WTC11 (cell line): ENCODE measurements around the gene SEL1L3. TPM values are rescaled to one million over a fixed set of nuclear protein-coding genes. Genes with fewer than 3 reads are reported as not detected.

Experiments
- ATAC-seq: fragments of 200-7000 bp; cut with Tn5 transposase; 2 replicates; pipeline ENCODE4 v1.10.0; 2021; ENCODE audit warnings: mild to moderate bottlenecking, moderate library complexity
- CTCF ChIA-PET: fragments of 300-600 bp; sonication (Branson Sonifier 250); formaldehyde crosslinking; loops from one replicate; lab custom pipeline; 2021; ENCODE audit warnings: antibody characterized with exemption; lab: Charles Lee
- POLR2A ChIA-PET: fragments of 350-600 bp; sonication (Branson Sonifier 250); formaldehyde crosslinking; loops from one replicate; lab custom pipeline; 2021; ENCODE audit warnings: antibody characterized with exemption; lab: Charles Lee
- DNase-seq: peaks from one replicate; pipeline ENCODE4 v3.0.0; 2021; ENCODE audit warnings: low spot score
- H3K27ac Mint-ChIP-seq: 2 replicates; pipeline ENCODE4 v1.8.0; 2021; ENCODE audit warnings: mixed read lengths
- H3K27me3 Mint-ChIP-seq: 2 replicates; pipeline ENCODE4 v1.8.0; 2021; ENCODE audit warnings: low read depth, mild to moderate bottlenecking, moderate library complexity, mixed read lengths
- H3K36me3 Mint-ChIP-seq: 2 replicates; pipeline ENCODE4 v1.8.0; 2021; ENCODE audit warnings: mixed read lengths
- H3K4me1 Mint-ChIP-seq: 2 replicates; pipeline ENCODE4 v1.8.0; 2022; ENCODE audit warnings: mixed read lengths
- H3K4me3 Mint-ChIP-seq: 2 replicates; pipeline ENCODE4 v1.8.0; 2021; ENCODE audit warnings: mild to moderate bottlenecking, moderate library complexity, mixed read lengths
- H3K9me3 Mint-ChIP-seq: 2 replicates; pipeline ENCODE4 v1.8.0; 2021; ENCODE audit warnings: mixed read lengths
- ATF2 ChIP-seq: sonication (generic); formaldehyde crosslinking; IDR thresholded peaks from 2 replicates; pipeline ENCODE4 v1.8.1; 2022; ENCODE audit warnings: low read depth, missing genetic modification reagents, borderline replicate concordance
- ESRRA ChIP-seq: sonication (generic); formaldehyde crosslinking; IDR thresholded peaks from 2 replicates; pipeline ENCODE4 v1.8.1; 2022; ENCODE audit warnings: mild to moderate bottlenecking, missing genetic modification reagents, borderline replicate concordance
- FOXK1 ChIP-seq: sonication (generic); formaldehyde crosslinking; IDR thresholded peaks from 2 replicates; pipeline ENCODE4 v1.8.0; 2022; ENCODE audit warnings: mild to moderate bottlenecking, moderate library complexity, missing genetic modification reagents
- GTF2I ChIP-seq: fragments of 250-450 bp; sonication (Bioruptor Pico); conservative IDR thresholded peaks from 2 replicates; pipeline ENCODE4 v1.4.0; 2021; ENCODE audit warnings: mild to moderate bottlenecking
- JAZF1 ChIP-seq: fragments of 250-450 bp; sonication (Bioruptor Pico); IDR thresholded peaks from 2 replicates; pipeline ENCODE4 v1.9.0; 2021; ENCODE audit warnings: moderate library complexity, mild to moderate bottlenecking, inconsistent platforms
- MAX ChIP-seq: sonication (generic); formaldehyde crosslinking; IDR thresholded peaks from 2 replicates; pipeline ENCODE4 v1.8.0; 2022; ENCODE audit warnings: mild to moderate bottlenecking, missing genetic modification reagents
- MYBL2 ChIP-seq: sonication (generic); formaldehyde crosslinking; IDR thresholded peaks from 2 replicates; pipeline ENCODE4 v1.8.1; 2023; ENCODE audit warnings: mild to moderate bottlenecking, moderate library complexity, missing genetic modification reagents
- NR3C1 ChIP-seq: sonication (generic); formaldehyde crosslinking; conservative IDR thresholded peaks from 2 replicates; pipeline ENCODE4 v1.8.1; 2023; ENCODE audit warnings: low read depth, mild to moderate bottlenecking, missing genetic modification reagents
- PREB ChIP-seq: sonication (generic); formaldehyde crosslinking; IDR thresholded peaks from 2 replicates; pipeline ENCODE4 v1.8.1; 2022; ENCODE audit warnings: mild to moderate bottlenecking, missing genetic modification reagents, moderate library complexity, borderline replicate concordance
- ZBTB21 ChIP-seq: sonication (generic); formaldehyde crosslinking; IDR thresholded peaks from 2 replicates; pipeline ENCODE4 v1.8.1; 2023; ENCODE audit warnings: mild to moderate bottlenecking, missing genetic modification reagents, borderline replicate concordance
- ZNF281 ChIP-seq: sonication (generic); formaldehyde crosslinking; IDR thresholded peaks from 2 replicates; pipeline ENCODE4 v1.8.0; 2023; ENCODE audit warnings: mild to moderate bottlenecking, missing genetic modification reagents
- ZNF425 ChIP-seq: fragments of 250-450 bp; sonication (Bioruptor Pico); conservative IDR thresholded peaks from 2 replicates; pipeline ENCODE4 v1.9.0; 2021; ENCODE audit warnings: mild to moderate bottlenecking
- total RNA-seq: library from RNA; stranded (reverse); gene quantifications from 3 replicates; pipeline ENCODE4 v1.2.3, GENCODE V29; 2021
- TF ChIP-seq, protein P1 (sequence below): sonication (generic); formaldehyde crosslinking; IDR thresholded peaks from 2 replicates; pipeline ENCODE4 v1.8.1; 2023; ENCODE audit warnings: mild to moderate bottlenecking, missing genetic modification reagents, borderline replicate concordance
- TF ChIP-seq, protein P2 (sequence below): sonication (generic); formaldehyde crosslinking; IDR thresholded peaks from 2 replicates; pipeline ENCODE4 v1.8.0; 2022; ENCODE audit warnings: mild to moderate bottlenecking, missing genetic modification reagents
- TF ChIP-seq, protein P3 (sequence below): sonication (generic); formaldehyde crosslinking; IDR thresholded peaks from 2 replicates; pipeline ENCODE4 v1.8.1; 2023; ENCODE audit warnings: mild to moderate bottlenecking, missing genetic modification reagents

SEL1L3 gene
- total RNA-seq, 1 experiment from 2014 or later, result 31.5 TPM

GRCh38 chr4:25839687-25840086, 23.1 kb downstream of the SEL1L3 start (continued):
- no peak for TF ChIP-seq ATF2
- no peak for TF ChIP-seq ESRRA (CRISPR knock-in tag)
- TF ChIP-seq, protein P1, sequence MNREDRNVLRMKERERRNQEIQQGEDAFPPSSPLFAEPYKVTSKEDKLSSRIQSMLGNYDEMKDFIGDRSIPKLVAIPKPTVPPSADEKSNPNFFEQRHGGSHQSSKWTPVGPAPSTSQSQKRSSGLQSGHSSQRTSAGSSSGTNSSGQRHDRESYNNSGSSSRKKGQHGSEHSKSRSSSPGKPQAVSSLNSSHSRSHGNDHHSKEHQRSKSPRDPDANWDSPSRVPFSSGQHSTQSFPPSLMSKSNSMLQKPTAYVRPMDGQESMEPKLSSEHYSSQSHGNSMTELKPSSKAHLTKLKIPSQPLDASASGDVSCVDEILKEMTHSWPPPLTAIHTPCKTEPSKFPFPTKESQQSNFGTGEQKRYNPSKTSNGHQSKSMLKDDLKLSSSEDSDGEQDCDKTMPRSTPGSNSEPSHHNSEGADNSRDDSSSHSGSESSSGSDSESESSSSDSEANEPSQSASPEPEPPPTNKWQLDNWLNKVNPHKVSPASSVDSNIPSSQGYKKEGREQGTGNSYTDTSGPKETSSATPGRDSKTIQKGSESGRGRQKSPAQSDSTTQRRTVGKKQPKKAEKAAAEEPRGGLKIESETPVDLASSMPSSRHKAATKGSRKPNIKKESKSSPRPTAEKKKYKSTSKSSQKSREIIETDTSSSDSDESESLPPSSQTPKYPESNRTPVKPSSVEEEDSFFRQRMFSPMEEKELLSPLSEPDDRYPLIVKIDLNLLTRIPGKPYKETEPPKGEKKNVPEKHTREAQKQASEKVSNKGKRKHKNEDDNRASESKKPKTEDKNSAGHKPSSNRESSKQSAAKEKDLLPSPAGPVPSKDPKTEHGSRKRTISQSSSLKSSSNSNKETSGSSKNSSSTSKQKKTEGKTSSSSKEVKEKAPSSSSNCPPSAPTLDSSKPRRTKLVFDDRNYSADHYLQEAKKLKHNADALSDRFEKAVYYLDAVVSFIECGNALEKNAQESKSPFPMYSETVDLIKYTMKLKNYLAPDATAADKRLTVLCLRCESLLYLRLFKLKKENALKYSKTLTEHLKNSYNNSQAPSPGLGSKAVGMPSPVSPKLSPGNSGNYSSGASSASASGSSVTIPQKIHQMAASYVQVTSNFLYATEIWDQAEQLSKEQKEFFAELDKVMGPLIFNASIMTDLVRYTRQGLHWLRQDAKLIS, result no peak
- TF ChIP-seq FOXK1 (CRISPR knock-in tag), result no peak
- no peak for TF ChIP-seq MAX (CRISPR knock-in tag)
- TF ChIP-seq MYBL2 (CRISPR knock-in tag), result no peak

GRCh38 chr4:25839233-25839632, 23.6 kb downstream of the SEL1L3 start:
- Mint-ChIP-seq H3K4me3 (no peak overlapping the region), H3K9me3 (no peaks in the 10 kb centered on the region), H3K27ac (0 out of 2 replicates have a peak overlapping the region, but pooled peaks have one; percentile 19), H3K36me3 (no peaks in the 10 kb centered on the region), H3K27me3 (no peaks in the 10 kb centered on the region), H3K4me1 (peaks cover 34% of the 10 kb centered on the region)
- CTCF ChIA-PET, result interaction anchor here (0.9 to 1.1 kb wide), 2 partner anchors 14 to 149 kb away, joined by 3 read pairs; no protein-coding TSS in a partner anchor
- POLR2A ChIA-PET, result no interaction called here
- no peak for DNase-seq
- ATAC-seq, result no peak
- TF ChIP-seq ZNF425 (CRISPR knock-in tag), result no peak
- no peak for TF ChIP-seq MAX (CRISPR knock-in tag)
- no peak for TF ChIP-seq NR3C1 (CRISPR knock-in tag)
- no peak for TF ChIP-seq JAZF1 (CRISPR knock-in tag)
- TF ChIP-seq ZNF281 (CRISPR knock-in tag), result no peak
- TF ChIP-seq PREB, result no peak
- TF ChIP-seq, protein P2, sequence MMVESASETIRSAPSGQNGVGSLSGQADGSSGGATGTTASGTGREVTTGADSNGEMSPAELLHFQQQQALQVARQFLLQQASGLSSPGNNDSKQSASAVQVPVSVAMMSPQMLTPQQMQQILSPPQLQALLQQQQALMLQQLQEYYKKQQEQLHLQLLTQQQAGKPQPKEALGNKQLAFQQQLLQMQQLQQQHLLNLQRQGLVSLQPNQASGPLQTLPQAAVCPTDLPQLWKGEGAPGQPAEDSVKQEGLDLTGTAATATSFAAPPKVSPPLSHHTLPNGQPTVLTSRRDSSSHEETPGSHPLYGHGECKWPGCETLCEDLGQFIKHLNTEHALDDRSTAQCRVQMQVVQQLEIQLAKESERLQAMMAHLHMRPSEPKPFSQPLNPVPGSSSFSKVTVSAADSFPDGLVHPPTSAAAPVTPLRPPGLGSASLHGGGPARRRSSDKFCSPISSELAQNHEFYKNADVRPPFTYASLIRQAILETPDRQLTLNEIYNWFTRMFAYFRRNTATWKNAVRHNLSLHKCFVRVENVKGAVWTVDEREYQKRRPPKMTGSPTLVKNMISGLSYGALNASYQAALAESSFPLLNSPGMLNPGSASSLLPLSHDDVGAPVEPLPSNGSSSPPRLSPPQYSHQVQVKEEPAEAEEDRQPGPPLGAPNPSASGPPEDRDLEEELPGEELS (CRISPR knock-in tag), result no peak
- TF ChIP-seq ZBTB21 (CRISPR knock-in tag), result no peak
- TF ChIP-seq, protein P3, sequence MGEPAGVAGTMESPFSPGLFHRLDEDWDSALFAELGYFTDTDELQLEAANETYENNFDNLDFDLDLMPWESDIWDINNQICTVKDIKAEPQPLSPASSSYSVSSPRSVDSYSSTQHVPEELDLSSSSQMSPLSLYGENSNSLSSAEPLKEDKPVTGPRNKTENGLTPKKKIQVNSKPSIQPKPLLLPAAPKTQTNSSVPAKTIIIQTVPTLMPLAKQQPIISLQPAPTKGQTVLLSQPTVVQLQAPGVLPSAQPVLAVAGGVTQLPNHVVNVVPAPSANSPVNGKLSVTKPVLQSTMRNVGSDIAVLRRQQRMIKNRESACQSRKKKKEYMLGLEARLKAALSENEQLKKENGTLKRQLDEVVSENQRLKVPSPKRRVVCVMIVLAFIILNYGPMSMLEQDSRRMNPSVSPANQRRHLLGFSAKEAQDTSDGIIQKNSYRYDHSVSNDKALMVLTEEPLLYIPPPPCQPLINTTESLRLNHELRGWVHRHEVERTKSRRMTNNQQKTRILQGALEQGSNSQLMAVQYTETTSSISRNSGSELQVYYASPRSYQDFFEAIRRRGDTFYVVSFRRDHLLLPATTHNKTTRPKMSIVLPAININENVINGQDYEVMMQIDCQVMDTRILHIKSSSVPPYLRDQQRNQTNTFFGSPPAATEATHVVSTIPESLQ, result no peak
- no peak for TF ChIP-seq GTF2I (CRISPR knock-in tag)
